IMR-90 (cell line): ENCODE data around the gene THPO.

ENCODE experiments used
- BHLHE40 ChIP-seq: fragments of 150-350 bp; IDR thresholded peaks from 2 replicates; pipeline ENCODE4 v1.6.1; 2016; ENCODE audit warnings: mild to moderate bottlenecking, low read depth, low read length
- CEBPB ChIP-seq: IDR thresholded peaks from 2 replicates; pipeline ENCODE4 v1.6.1; 2012; ENCODE audit warnings: low read depth, low read length, improper control_type of control experiment
- CHD1 ChIP-seq: IDR thresholded peaks from 2 replicates; pipeline ENCODE4 v1.6.1; 2012; ENCODE audit warnings: low read depth, low read length, improper control_type of control experiment
- CTCF ChIP-seq: conservative IDR thresholded peaks from 2 replicates; pipeline ENCODE4 v1.5.1; 2012; ENCODE audit warnings: mild to moderate bottlenecking, low read depth, low read length, improper control_type of control experiment
- MAZ ChIP-seq: IDR thresholded peaks from 2 replicates; pipeline ENCODE4 v1.6.1; 2012; ENCODE audit warnings: low read depth, mild to moderate bottlenecking, low read length, improper control_type of control experiment, moderate library complexity, borderline replicate concordance
- MXI1 ChIP-seq: IDR thresholded peaks from 2 replicates; pipeline ENCODE4 v1.6.1; 2012; ENCODE audit warnings: low read depth, mild to moderate bottlenecking, low read length, moderate library complexity, borderline replicate concordance
- POLR2A ChIP-seq: IDR thresholded peaks from 2 replicates; pipeline ENCODE4 v1.6.1; 2012; ENCODE audit warnings: mild to moderate bottlenecking, low read depth, low read length
- SMC3 ChIP-seq: fragments of 150-350 bp; IDR thresholded peaks from 2 replicates; pipeline ENCODE4 v1.6.1; 2016; ENCODE audit warnings: low read depth, mild to moderate bottlenecking, antibody characterized with exemption, low read length, moderate library complexity
- USF2 ChIP-seq: fragments of 150-350 bp; IDR thresholded peaks from 2 replicates; pipeline ENCODE4 v1.6.1; 2017; ENCODE audit warnings: mild to moderate bottlenecking, antibody characterized with exemption, low read length, low read depth
- TF ChIP-seq, protein P1 (sequence below): fragments of 150-350 bp; IDR thresholded peaks from 2 replicates; pipeline ENCODE4 v1.6.1; 2016; ENCODE audit warnings: low read depth, mild to moderate bottlenecking, low read length, moderate library complexity, borderline replicate concordance

DNA sequence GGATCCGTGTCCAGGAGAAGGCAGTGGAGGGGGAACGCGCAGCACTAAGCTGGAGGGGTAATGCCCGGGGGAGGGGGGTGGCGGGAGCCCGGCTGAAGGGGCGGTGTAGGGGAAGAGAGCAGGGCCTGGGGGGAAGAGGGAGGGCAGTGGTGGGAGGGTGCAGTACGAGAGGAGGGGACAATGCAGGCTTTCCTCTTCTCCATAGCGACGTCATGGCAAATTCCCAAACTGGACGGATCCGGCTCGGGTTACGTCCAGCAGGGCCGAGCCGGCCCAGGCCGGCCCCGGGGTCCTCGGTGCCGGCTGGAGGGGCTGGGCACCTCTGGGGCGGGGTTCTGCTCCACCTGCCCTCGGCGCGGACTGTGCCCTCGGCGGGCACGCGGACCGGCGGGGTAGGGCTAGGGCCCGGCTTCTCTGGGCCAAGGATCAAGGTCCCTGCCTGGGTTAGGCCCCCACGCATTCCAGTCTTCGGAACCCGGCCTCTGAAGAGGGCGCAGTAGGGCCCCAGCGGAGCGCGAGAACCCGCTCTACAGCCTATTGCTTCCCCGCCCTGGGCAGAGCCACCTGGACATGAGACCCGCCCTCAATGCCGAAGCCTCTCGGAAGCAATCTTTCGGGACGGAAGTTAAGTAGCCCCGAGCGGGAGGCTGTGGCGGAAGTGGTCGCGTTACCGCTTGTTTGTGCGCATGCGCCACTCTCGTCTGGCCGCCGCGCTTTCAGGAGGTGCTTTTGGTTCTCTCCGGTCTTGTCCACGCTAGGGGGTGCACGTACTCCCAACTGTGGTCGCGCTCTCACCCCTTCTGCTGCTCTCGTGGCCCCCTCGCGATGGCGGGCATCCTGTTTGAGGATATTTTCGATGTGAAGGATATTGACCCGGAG, 15.1 kb downstream of the THPO start:
- peak; percentile 68 for TF ChIP-seq CTCF
- no peak for TF ChIP-seq CEBPB
- TF ChIP-seq MAZ = peak; percentile 54; the same call in 1 of the 2 replicates
- peak; percentile 28; the same call in 1 of the 2 replicates for TF ChIP-seq SMC3
- TF ChIP-seq POLR2A = peak; percentile 74
- TF ChIP-seq USF2 = no peak
- TF ChIP-seq CHD1 = no peak
- TF ChIP-seq BHLHE40 = no peak
- TF ChIP-seq, protein P1, sequence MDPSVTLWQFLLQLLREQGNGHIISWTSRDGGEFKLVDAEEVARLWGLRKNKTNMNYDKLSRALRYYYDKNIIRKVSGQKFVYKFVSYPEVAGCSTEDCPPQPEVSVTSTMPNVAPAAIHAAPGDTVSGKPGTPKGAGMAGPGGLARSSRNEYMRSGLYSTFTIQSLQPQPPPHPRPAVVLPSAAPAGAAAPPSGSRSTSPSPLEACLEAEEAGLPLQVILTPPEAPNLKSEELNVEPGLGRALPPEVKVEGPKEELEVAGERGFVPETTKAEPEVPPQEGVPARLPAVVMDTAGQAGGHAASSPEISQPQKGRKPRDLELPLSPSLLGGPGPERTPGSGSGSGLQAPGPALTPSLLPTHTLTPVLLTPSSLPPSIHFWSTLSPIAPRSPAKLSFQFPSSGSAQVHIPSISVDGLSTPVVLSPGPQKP = no peak
- no peak for TF ChIP-seq MXI1
